GM19099 (cell line): ENCODE results near the gene PDZRN3.

ENCODE experiments used
- POLR2A ChIP-seq: IDR thresholded peaks from 3 replicates; pipeline ENCODE4 v1.6.1; 2011; ENCODE audit warnings: low read depth; ENCODE audit not compliant: insufficient read length; ENCODE audit errors: extremely low read depth

The PDZRN3 gene

GRCh38 chr3:73503781-73504180 is 121.0 kb downstream of the PDZRN3 start:
- no peak for TF ChIP-seq POLR2A

GRCh38 chr3:73502609-73503583 is 121.8 kb downstream of the PDZRN3 start:
- TF ChIP-seq POLR2A: no peak

GRCh38 chr3:73500321-73500720 is 124.4 kb downstream of the PDZRN3 start:
- no peak for TF ChIP-seq POLR2A

- TF ChIP-seq POLR2A: no peak
Observed at GRCh38 chr3:73499787-73500186, 125.0 kb downstream of the PDZRN3 start.

GRCh38 chr3:73498764-73499622 is 125.7 kb downstream of the PDZRN3 start:
- TF ChIP-seq POLR2A: no peak

GRCh38 chr3:73497646-73498406 is 126.9 kb downstream of the PDZRN3 start:
- TF ChIP-seq POLR2A: no peak

GRCh38 chr3:73493543-73494308 is 131.0 kb downstream of the PDZRN3 start:
- no peak for TF ChIP-seq POLR2A

GRCh38 chr3:73492186-73492585 is 132.6 kb downstream of the PDZRN3 start:
- no peak for TF ChIP-seq POLR2A

- TF ChIP-seq POLR2A: no peak
Observed at GRCh38 chr3:73491287-73491662, 133.5 kb downstream of the PDZRN3 start.

- no peak for TF ChIP-seq POLR2A
Observed at GRCh38 chr3:73490453-73491286, 134.1 kb downstream of the PDZRN3 start.

GRCh38 chr3:73485877-73486330 is 138.8 kb downstream of the PDZRN3 start:
- no peak for TF ChIP-seq POLR2A

- TF ChIP-seq POLR2A: no peak
Observed at GRCh38 chr3:73484656-73485248, 140.0 kb downstream of the PDZRN3 start.

- no peak for TF ChIP-seq POLR2A
Observed at GRCh38 chr3:73481888-73482287, 142.9 kb downstream of the PDZRN3 start.
